Measurements from ENCODE around the gene MYO7B. TPM values are rescaled to one million over a fixed set of nuclear protein-coding genes. Genes with fewer than 3 reads are reported as not detected.

Gene MYO7B
- total RNA-seq, 6 experiments from 2014 or later: 0.74 to 1.3 (median 0.98) TPM

- Mint-ChIP-seq H3K4me3 (no peak overlapping the region), H3K9me3 (no peaks in the 10 kb centered on the region), H3K27me3 (ENCODE audit: insufficient read depth) (peaks cover 5% of the 10 kb centered on the region; the same call in 1 of the 2 replicates), H3K36me3 (ENCODE audit: low read depth) (no peaks in the 10 kb centered on the region), H3K4me1 (ENCODE audit: low read depth) (peaks cover 9% of the 10 kb centered on the region), H3K27ac (peak overlapping the region; percentile 93)
- TF ChIP-seq, protein P1, sequence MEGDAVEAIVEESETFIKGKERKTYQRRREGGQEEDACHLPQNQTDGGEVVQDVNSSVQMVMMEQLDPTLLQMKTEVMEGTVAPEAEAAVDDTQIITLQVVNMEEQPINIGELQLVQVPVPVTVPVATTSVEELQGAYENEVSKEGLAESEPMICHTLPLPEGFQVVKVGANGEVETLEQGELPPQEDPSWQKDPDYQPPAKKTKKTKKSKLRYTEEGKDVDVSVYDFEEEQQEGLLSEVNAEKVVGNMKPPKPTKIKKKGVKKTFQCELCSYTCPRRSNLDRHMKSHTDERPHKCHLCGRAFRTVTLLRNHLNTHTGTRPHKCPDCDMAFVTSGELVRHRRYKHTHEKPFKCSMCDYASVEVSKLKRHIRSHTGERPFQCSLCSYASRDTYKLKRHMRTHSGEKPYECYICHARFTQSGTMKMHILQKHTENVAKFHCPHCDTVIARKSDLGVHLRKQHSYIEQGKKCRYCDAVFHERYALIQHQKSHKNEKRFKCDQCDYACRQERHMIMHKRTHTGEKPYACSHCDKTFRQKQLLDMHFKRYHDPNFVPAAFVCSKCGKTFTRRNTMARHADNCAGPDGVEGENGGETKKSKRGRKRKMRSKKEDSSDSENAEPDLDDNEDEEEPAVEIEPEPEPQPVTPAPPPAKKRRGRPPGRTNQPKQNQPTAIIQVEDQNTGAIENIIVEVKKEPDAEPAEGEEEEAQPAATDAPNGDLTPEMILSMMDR (IDR thresholded peaks at IDR 0.05): 0 out of 2 replicates have a peak, but pooled peaks have one; percentile 19
- peak; percentile 65 for DNase-seq
These were observed 102.3 kb downstream of the MYO7B start for GRCh38 chr2:127637725-127638252.

GRCh38 chr2:127638361-127639110, 103.1 kb downstream of the MYO7B start:
- Mint-ChIP-seq H3K36me3 (ENCODE audit: low read depth) (no peaks in the 10 kb centered on the region), H3K4me1 (ENCODE audit: low read depth) (peaks cover 9% of the 10 kb centered on the region), H3K27me3 (ENCODE audit: insufficient read depth) (peaks cover 6% of the 10 kb centered on the region), H3K4me3 (no peak overlapping the region), H3K9me3 (no peaks in the 10 kb centered on the region), H3K27ac (peak overlapping the region; percentile 93)
- DNase-seq: no peak
- TF ChIP-seq, protein P1 (IDR thresholded peaks at IDR 0.05): no peak

- H3K4me3 Mint-ChIP-seq: no peak overlapping the region
- peak overlapping the region; percentile 93 for H3K27ac Mint-ChIP-seq
- TF ChIP-seq, protein P1 (IDR thresholded peaks at IDR 0.05): no peak
- H3K36me3 Mint-ChIP-seq (ENCODE audit: low read depth): no peaks in the 10 kb centered on the region
- no peaks in the 10 kb centered on the region for H3K9me3 Mint-ChIP-seq
- peaks cover 9% of the 10 kb centered on the region for H3K4me1 Mint-ChIP-seq (ENCODE audit: low read depth)
- no peak for DNase-seq
- H3K27me3 Mint-ChIP-seq (ENCODE audit: insufficient read depth): peaks cover 4% of the 10 kb centered on the region
These were observed 103.6 kb downstream of the MYO7B start for GRCh38 chr2:127639111-127639474.

DNA sequence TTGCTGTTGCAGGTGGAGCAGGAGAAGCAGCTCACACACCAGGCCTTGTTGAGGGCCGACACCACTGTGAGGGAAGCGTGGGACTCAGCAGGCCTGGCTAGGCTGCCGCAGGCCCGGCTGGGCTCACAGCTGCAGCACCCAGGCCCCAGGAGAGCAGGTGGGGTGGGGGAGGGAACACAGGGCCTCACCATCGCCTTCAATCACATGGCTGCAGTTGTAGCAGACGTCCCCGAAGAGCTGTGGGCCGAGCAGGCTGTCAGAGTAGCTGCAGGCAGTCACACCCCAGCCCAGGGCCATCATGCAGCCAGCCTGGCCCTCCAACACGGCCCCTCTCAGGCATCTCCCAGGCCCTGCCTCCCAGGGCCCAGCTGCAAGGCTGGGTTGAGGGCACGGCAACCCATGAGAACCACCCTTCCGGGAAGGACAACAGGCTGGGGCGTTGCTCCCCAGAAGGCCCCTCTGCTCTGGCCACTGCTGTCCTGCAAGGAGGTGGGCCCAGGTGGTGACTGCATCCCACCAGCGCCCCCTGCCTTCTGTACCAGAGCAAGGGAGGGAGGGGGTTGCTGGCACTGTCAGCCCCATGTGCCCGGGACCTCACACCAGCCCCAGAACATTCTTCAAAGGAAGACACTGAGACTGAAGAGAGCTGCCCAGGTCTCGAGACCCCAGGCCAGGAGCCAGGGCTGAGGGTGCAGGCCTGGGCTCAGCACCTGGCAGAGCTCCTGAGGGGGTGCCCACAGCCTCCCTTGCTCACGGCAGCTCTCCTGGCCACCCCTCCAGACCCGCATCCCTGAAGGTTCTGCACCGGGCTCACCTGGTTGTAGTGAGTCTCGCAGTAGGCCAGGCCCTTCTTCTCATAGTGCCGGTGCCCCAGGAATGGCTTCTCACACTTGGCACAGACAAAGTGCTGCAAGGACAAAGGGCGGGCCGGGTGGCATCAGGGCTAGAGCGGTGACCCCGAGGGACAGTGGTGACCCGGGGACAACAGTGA, 104.9 kb downstream of the MYO7B start:
- DNase-seq: no peak
- Mint-ChIP-seq H3K4me3 (no peak overlapping the region), H3K36me3 (ENCODE audit: low read depth) (no peaks in the 10 kb centered on the region), H3K9me3 (no peaks in the 10 kb centered on the region), H3K27ac (no peak overlapping the region), H3K27me3 (ENCODE audit: insufficient read depth) (peaks cover 2% of the 10 kb centered on the region), H3K4me1 (ENCODE audit: low read depth) (peaks cover 9% of the 10 kb centered on the region)
- TF ChIP-seq, protein P1 (IDR thresholded peaks at IDR 0.05): peak; percentile 71

DNA sequence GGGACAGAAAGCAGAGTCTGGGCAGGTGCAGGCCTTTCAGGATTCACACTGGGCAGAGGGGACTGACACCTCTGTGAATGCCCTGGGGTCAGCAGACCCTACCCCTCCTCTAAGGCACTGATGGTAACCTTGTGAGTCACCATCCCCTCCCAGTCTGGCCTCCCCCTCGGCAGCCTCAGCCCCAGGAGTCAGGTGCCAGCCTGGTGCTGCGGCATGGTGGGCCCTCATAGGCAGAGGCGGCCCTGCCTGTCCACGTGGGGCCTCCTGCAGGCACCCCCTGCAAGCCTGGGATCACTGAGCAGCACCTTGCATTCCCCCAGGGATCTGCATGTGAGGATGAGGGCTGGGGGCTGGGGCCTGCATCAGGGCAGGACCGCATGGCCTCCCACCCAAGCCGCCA, 105.7 kb downstream of the MYO7B start:
- no peak for DNase-seq
- Mint-ChIP-seq H3K27me3 (ENCODE audit: insufficient read depth) (peaks cover 2% of the 10 kb centered on the region), H3K36me3 (ENCODE audit: low read depth) (no peaks in the 10 kb centered on the region), H3K27ac (no peak overlapping the region), H3K4me1 (ENCODE audit: low read depth) (peaks cover 9% of the 10 kb centered on the region), H3K9me3 (no peaks in the 10 kb centered on the region), H3K4me3 (no peak overlapping the region)
- TF ChIP-seq, protein P1 (IDR thresholded peaks at IDR 0.05): no peak

All from HFFc6 (cell line).